Gastroesophageal sphincter (tissue), 4 donors: ENCODE measurements around the gene PHF23. TPM values are rescaled to one million over a fixed set of nuclear protein-coding genes. Genes with fewer than 3 reads are reported as not detected.

Experiments used
- ATAC-seq: fragments of 150-250 bp; one replicate; pipeline ENCODE4 v1.9.1; 2016; ENCODE audit warnings: mild to moderate bottlenecking, moderate library complexity
- H3K27ac ChIP-seq, 4 donors: fragments of 200-600 bp; sonication (generic) in 3 of 4; 1 replicate in 3 of 4; 2 replicates in 1 of 4; pipeline ENCODE4 v1.5.1; 2016 to 2019
- H3K27me3 ChIP-seq: fragments of 200-600 bp; sonication (generic); one replicate; pipeline ENCODE4 v1.5.1; 2019
- H3K36me3 ChIP-seq, 2 donors: fragments of 200-600 bp; sonication (generic); one replicate each; pipeline ENCODE4 v1.5.1; 2019; ENCODE audit warnings: control low read depth in 1 of 2
- H3K4me1 ChIP-seq, 3 donors: fragments of 200-600 bp; sonication (generic); 1 replicate in 2 of 3; 2 replicates in 1 of 3; pipeline ENCODE4 v1.5.1; 2016 to 2019; ENCODE audit warnings: control low read depth in 2 of 3
- H3K4me3 ChIP-seq, 2 donors: fragments of 200-600 bp; sonication (generic); one replicate each; pipeline ENCODE4 v1.5.1; 2019; ENCODE audit warnings: mild to moderate bottlenecking in 1 of 2, moderate library complexity in 1 of 2
- H3K9me3 ChIP-seq, 3 donors: fragments of 200-600 bp; sonication (generic); one replicate each; pipeline ENCODE4 v1.5.1; 2017 to 2019; ENCODE audit warnings: control low read depth in 2 of 3
- EP300 ChIP-seq: sonication (generic); formaldehyde crosslinking; IDR thresholded peaks from one replicate; pipeline ENCODE4 v1.6.1; 2017; ENCODE audit warnings: antibody characterized with exemption, mild to moderate bottlenecking
- POLR2A ChIP-seq, 2 donors: fragments of 450-650 bp; IDR thresholded peaks; one replicate each; pipeline ENCODE4 v1.6.1; 2017; ENCODE audit warnings: antibody characterized with exemption in 2 of 2, mild to moderate bottlenecking in 2 of 2, moderate library complexity in 1 of 2
- POLR2AphosphoS5 ChIP-seq: sonication (generic); formaldehyde crosslinking; IDR thresholded peaks from one replicate; pipeline ENCODE4 v1.6.1; 2017; ENCODE audit warnings: antibody characterized with exemption
- WGBS, 2 donors: methylation state at CpG; one replicate each; pipeline ENCODE4 v1.1.5; 2018; ENCODE audit warnings: low coverage in 1 of 2; 5-methylcytosine and 5-hydroxymethylcytosine counted together
- total RNA-seq, 4 donors: library from RNA; depleted of rRNA; stranded (reverse); fragments of >200 nt; gene quantifications; one replicate each; pipeline ENCODE4 v1.1.0, GENCODE V29; 2016
- TF ChIP-seq, protein P1 (sequence below), 4 experiments: fragments of 200-600 bp in 2 of 4; fragments of 450-650 bp in 2 of 4; sonication (generic) in 1 of 4; IDR thresholded peaks; one replicate each; pipeline ENCODE4 v1.5.1; 2017 to 2019; ENCODE audit warnings: antibody characterized with exemption in 4 of 4, mild to moderate bottlenecking in 2 of 4, moderate library complexity in 2 of 4

Gene PHF23
- total RNA-seq, 4 donors from 2014 or later = 29.4 to 38.2 (median 31.0) TPM

DNA sequence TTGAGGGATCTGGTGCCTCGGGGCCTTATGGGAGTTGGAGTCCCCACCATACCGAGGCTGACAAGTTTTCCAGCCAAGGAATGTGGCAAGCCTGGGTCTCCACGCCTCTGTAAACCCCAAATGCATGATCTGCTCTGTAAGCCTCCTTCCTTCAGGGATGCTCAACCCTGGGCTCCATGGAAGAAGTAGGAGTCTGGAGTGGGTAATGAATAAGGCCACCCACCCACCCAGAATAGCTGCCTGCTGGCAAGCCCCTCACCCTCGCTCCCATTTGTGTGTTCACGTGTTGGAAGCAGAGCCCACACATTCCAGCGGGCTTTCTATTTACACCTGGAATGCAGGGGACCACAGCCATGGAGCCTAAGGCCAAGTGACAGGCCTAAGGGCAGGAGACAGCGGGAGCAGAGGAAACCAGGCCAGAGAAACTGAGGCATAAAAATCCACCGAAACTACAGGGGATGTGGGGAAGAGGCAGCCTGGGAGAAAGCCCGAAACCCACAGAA, 24.1 kb downstream of the PHF23 start:
- peaks cover 4 to 76% (median 36%) of the 10 kb centered on the region in 3 donors for H3K4me1 ChIP-seq

DNA sequence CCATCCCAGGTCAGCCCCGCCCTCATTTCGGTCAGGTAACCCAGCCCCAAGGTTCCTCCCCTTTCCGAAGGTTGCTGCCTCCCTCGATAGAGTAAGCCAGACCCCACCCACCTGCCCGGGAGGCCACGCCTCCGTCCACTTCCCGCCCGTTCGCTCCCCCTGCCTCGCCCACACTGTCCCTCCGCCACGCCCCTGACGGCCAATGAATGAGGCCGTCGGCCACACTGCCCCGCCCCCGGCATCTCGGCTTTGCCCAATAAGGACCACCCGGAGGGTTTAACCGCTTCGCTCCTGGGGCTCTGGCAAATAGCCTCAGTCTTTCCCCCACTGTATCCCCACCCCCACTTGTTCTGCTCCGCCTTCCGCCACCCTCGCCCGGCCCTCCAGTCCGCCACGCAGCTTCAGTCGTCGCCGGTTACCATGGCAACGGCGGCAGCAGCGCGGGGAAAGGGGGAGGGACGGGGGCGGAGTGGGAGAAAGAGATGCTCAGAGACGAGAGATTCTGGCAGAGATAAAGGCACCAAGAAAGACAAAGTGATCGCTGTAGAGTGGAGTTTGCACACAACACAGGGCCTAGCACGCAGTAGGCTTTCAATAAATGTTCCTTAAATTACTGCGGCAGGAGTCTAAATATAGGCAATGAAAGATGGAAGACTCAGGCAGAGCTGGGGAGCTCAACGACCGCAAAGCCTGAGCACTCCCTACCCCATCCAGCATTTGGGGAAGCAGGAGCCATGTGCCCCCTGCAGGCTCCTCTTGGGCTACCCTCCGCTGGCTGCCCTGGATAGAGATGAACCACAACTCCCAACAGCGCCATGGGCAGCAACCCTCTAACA, 24.7 kb downstream of the PHF23 start:
- WGBS, 2 donors = 1 to 2% methylated on average over 11 to 21 of the region's 45 CpGs
- peak overlapping the region; percentile 21 to 98 (median 92) for H3K27ac ChIP-seq
- H3K4me3 ChIP-seq = peak overlapping the region; percentile 39 to 62
- TF ChIP-seq POLR2AphosphoS5 = peak; percentile 43
- TF ChIP-seq, protein P1, sequence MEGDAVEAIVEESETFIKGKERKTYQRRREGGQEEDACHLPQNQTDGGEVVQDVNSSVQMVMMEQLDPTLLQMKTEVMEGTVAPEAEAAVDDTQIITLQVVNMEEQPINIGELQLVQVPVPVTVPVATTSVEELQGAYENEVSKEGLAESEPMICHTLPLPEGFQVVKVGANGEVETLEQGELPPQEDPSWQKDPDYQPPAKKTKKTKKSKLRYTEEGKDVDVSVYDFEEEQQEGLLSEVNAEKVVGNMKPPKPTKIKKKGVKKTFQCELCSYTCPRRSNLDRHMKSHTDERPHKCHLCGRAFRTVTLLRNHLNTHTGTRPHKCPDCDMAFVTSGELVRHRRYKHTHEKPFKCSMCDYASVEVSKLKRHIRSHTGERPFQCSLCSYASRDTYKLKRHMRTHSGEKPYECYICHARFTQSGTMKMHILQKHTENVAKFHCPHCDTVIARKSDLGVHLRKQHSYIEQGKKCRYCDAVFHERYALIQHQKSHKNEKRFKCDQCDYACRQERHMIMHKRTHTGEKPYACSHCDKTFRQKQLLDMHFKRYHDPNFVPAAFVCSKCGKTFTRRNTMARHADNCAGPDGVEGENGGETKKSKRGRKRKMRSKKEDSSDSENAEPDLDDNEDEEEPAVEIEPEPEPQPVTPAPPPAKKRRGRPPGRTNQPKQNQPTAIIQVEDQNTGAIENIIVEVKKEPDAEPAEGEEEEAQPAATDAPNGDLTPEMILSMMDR (IDR thresholded peaks at IDR 0.05) = peak in 3 of 4 experiments; percentile 49 to 53 (median 49)
- TF ChIP-seq EP300 = no peak
- no peak for TF ChIP-seq POLR2A (IDR thresholded peaks at IDR 0.05)
- peak; percentile 90 for ATAC-seq
- no peaks in the 10 kb centered on the region for H3K36me3 ChIP-seq
- H3K4me1 ChIP-seq = peaks cover 4 to 74% (median 36%) of the 10 kb centered on the region in 3 donors
- no peaks in the 10 kb centered on the region for H3K9me3 ChIP-seq
- no peaks in the 10 kb centered on the region for H3K27me3 ChIP-seq

More for the DNA sequence above, 24.1 kb downstream of the PHF23 start:
- H3K9me3 ChIP-seq = no peaks in the 10 kb centered on the region
- H3K27ac ChIP-seq = peak overlapping the region; percentile 26 to 98 (median 92)
- no peak for ATAC-seq
- WGBS, 2 donors = 21 to 80% methylated on average over 1 to 2 of the region's 9 CpGs
- peak overlapping the region in 1 of 2 donors; percentile 62 for H3K4me3 ChIP-seq
- no peaks in the 10 kb centered on the region for H3K36me3 ChIP-seq
- H3K27me3 ChIP-seq = no peaks in the 10 kb centered on the region
- TF ChIP-seq POLR2AphosphoS5 (peak; percentile 40), POLR2A (IDR thresholded peaks at IDR 0.05) (no peak)

DNA sequence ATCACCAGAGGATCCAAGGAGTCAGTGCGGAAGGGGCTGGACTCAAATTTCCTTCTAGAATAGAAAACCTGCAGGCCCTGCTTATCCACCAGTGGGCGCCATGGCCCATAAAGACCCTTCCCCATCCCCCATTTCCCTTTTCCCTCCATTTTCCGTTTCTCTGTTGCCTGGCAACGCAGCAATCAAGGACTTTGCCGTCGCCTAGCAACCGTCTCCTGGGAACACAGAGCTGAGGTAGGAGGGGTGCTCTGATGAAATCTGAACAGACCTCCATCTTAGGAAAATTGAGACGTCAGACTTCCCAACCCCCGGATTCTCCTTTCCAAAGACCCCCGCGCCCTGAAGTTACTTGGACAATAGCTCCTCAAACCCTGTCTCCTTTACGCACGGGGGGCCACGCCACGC, 25.4 kb downstream of the PHF23 start:
- Histone ChIP-seq H3K9me3 (no peaks in the 10 kb centered on the region), H3K27ac (peak overlapping the region in 3 of 4 donors; percentile 88 to 98 (median 97)), H3K36me3 (no peaks in the 10 kb centered on the region), H3K27me3 (no peaks in the 10 kb centered on the region), H3K4me1 (peaks cover 4 to 68% (median 36%) of the 10 kb centered on the region in 3 donors), H3K4me3 (peak overlapping the region; percentile 39 to 62)
- WGBS, 2 donors = 0 to 4% methylated on average over 11 to 13 of the region's 15 CpGs
- TF ChIP-seq EP300 = no peak
- TF ChIP-seq, protein P1 (IDR thresholded peaks at IDR 0.05) = peak in 2 of 4 experiments; percentile 32 to 37
- ATAC-seq = peak; percentile 24

DNA sequence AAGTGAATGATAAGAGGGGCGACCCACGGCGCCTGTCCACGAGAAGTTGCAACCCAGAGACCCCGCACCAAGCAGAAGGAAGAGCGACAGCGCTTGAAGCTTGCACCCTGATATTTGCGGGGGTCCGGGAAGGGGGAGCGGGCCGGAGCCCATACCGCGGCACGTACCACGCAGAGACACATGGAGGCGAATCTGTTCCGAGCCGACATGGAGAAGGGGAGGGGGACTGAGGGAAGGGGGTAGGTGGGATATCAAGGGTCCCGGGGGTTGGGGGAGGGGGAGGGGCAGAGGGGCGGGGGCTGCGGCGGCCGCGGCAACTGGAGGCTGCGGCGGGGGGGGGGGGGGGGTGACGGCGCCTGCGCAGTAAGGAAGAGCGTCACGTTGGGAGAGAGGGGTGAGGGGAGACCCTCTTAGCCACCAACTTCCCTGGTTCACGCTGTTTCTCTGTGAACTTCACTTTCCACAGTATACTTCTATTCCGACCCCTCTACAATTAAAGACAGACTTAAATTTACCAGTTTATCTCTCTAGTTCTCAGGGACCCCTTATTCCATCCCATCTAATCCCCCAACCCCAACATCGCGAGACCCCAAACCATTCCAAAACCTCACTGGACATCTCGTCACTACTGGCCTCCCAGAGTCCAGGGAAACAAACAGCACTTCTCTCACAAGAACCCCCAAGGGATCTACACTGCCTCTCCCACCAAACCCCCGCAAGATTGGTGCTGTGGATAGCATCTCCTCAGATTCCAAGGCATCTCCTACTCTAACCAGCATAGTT, 27.6 kb downstream of the PHF23 start:
- Histone ChIP-seq H3K9me3 (no peaks in the 10 kb centered on the region), H3K27me3 (no peaks in the 10 kb centered on the region), H3K36me3 (no peaks in the 10 kb centered on the region), H3K4me1 (peaks cover 4 to 66% (median 27%) of the 10 kb centered on the region in 3 donors), H3K4me3 (peak overlapping the region in 1 of 2 donors; percentile 4), H3K27ac (no peak overlapping the region)
- 34 to 39% methylated on average over 12 to 16 of the region's 37 CpGs for WGBS, 2 donors
- TF ChIP-seq POLR2A (IDR thresholded peaks at IDR 0.05) (no peak), EP300 (no peak), POLR2AphosphoS5 (no peak)
- TF ChIP-seq, protein P1 (IDR thresholded peaks at IDR 0.05) = no peak
- no peak for ATAC-seq
